MM.1S (cell line): ENCODE results near the gene DCST2.
"Not testable (repeated sequence)": the region's sequence is repeated elsewhere in the genome, so short reads cannot be mapped to it uniquely, and the experiment has no call there.

ENCODE experiments used
- DNase-seq: peaks from one replicate; pipeline ENCODE4 v3.0.0-alpha.2; 2015
- H2AFZ ChIP-seq: fragments of 300-600 bp; sonication (generic); 2 replicates; pipeline ENCODE4 v1.6.0; 2016; ENCODE audit warnings: antibody characterized with exemption, low read length
- H3F3A ChIP-seq: fragments of 300-600 bp; sonication (generic); 2 replicates; pipeline ENCODE4 v1.6.1; 2016; ENCODE audit warnings: mild to moderate bottlenecking, antibody characterized with exemption, low read length, moderate library complexity, mixed read lengths; ENCODE audit not compliant: insufficient read depth
- H3K27ac ChIP-seq: fragments of 300-600 bp; sonication (generic); 2 replicates; pipeline ENCODE4 v1.5.1; 2016; ENCODE audit warnings: mild to moderate bottlenecking, low read length
- H3K27me3 ChIP-seq: fragments of 300-600 bp; sonication (generic); replicated peaks from 2 replicates; pipeline ENCODE4 v1.6.0; 2016; ENCODE audit warnings: low read length; ENCODE audit not compliant: insufficient read depth
- H3K36me3 ChIP-seq: fragments of 300-600 bp; sonication (generic); replicated peaks from 2 replicates; pipeline ENCODE4 v1.6.1; 2016; ENCODE audit warnings: mild to moderate bottlenecking, low read length, mixed read lengths; ENCODE audit not compliant: insufficient read depth
- H3K4me1 ChIP-seq: fragments of 300-600 bp; sonication (generic); 2 replicates; pipeline ENCODE4 v1.6.1; 2016; ENCODE audit warnings: low read length, mixed read lengths
- H3K4me2 ChIP-seq: fragments of 300-600 bp; sonication (generic); 2 replicates; pipeline ENCODE4 v1.6.0; 2016; ENCODE audit warnings: low read depth, low read length
- H3K4me3 ChIP-seq: fragments of 300-600 bp; sonication (generic); 2 replicates; pipeline ENCODE4 v1.5.1; 2016; ENCODE audit warnings: low read length, mixed read lengths
- H3K79me2 ChIP-seq: fragments of 300-600 bp; sonication (generic); 2 replicates; pipeline ENCODE4 v1.6.1; 2016; ENCODE audit warnings: mixed run types, low read length, mixed read lengths
- H3K9ac ChIP-seq: fragments of 300-600 bp; sonication (generic); 2 replicates; pipeline ENCODE4 v1.6.1; 2016; ENCODE audit warnings: low read length, mixed read lengths
- H3K9me2 ChIP-seq: fragments of 300-600 bp; sonication (generic); replicated peaks from 2 replicates; pipeline ENCODE4 v1.6.1; 2016; ENCODE audit warnings: mild to moderate bottlenecking, low read length, mixed read lengths; ENCODE audit not compliant: insufficient read depth
- H3K9me3 ChIP-seq: fragments of 300-600 bp; sonication (generic); replicated peaks from 2 replicates; pipeline ENCODE4 v1.6.1; 2016; ENCODE audit warnings: mild to moderate bottlenecking, low read length, mixed read lengths; ENCODE audit not compliant: insufficient read depth
- H4K20me1 ChIP-seq: fragments of 300-600 bp; sonication (generic); 2 replicates; pipeline ENCODE4 v1.6.1; 2016; ENCODE audit warnings: mild to moderate bottlenecking, low read length, moderate library complexity, mixed read lengths; ENCODE audit not compliant: insufficient read depth
- CTCF ChIP-seq: fragments of 300-600 bp; sonication (generic); IDR thresholded peaks from 2 replicates; pipeline ENCODE4 v1.5.1; 2016; ENCODE audit warnings: antibody characterized with exemption, low read length, mixed read lengths
- EZH2 ChIP-seq: fragments of 300-600 bp; sonication (generic); optimal IDR thresholded peaks from 2 replicates; pipeline ENCODE3; 2017; ENCODE audit warnings: low read depth, mild to moderate bottlenecking, antibody characterized with exemption, low read length, mixed read lengths
- EZH2phosphoT487 ChIP-seq: fragments of 300-600 bp; sonication (generic); IDR thresholded peaks from 2 replicates; pipeline ENCODE4 v1.6.1; 2018; ENCODE audit warnings: antibody characterized with exemption, low read length

Gene DCST2

GRCh38 chr1:154987326-154987725 is 46.3 kb downstream of the DCST2 start:
- Histone ChIP-seq H3K9me3 (no peaks in the 10 kb centered on the region), H3K27me3 (no peaks in the 10 kb centered on the region), H3K27ac (no peak overlapping the region), H3K79me2 (peaks cover 75% of the 10 kb centered on the region), H3K36me3 (peaks cover 16% of the 10 kb centered on the region), H3K9ac (no peak overlapping the region), H3K4me2 (no peak overlapping the region), H3K9me2 (no peaks in the 10 kb centered on the region), H3K4me1 (peaks cover 4% of the 10 kb centered on the region; the same call in 1 of the 2 replicates), H3K4me3 (no peak overlapping the region), H2AFZ (no peak overlapping the region), H4K20me1 (no peaks in the 10 kb centered on the region), H3F3A (peaks cover 27% of the 10 kb centered on the region)
- DNase-seq: no peak
- TF ChIP-seq EZH2 (no peak), CTCF (no peak), EZH2phosphoT487 (no peak)

GRCh38 chr1:154986736-154987135 is 46.8 kb downstream of the DCST2 start:
- not testable (repeated sequence) for H3K9me3 ChIP-seq, H3K4me1 ChIP-seq, H3K27me3 ChIP-seq, H4K20me1 ChIP-seq, H3K9ac ChIP-seq, H3K4me3 ChIP-seq, DNase-seq, H3K4me2 ChIP-seq, H2AFZ ChIP-seq, H3K9me2 ChIP-seq, H3K27ac ChIP-seq
- peaks cover 16% of the 10 kb centered on the region for H3K36me3 ChIP-seq
- peaks cover 81% of the 10 kb centered on the region for H3K79me2 ChIP-seq
- H3F3A ChIP-seq: peaks cover 30% of the 10 kb centered on the region

- Histone ChIP-seq H3K36me3 (peaks cover 17% of the 10 kb centered on the region), H4K20me1 (no peaks in the 10 kb centered on the region), H3K9ac (peak overlapping the region; percentile 79), H3F3A (peaks cover 34% of the 10 kb centered on the region), H3K4me3 (peak overlapping the region; percentile 86), H3K79me2 (peaks cover 90% of the 10 kb centered on the region), H3K4me2 (peak overlapping the region; percentile 92), H3K4me1 (peaks cover 5% of the 10 kb centered on the region; the same call in 1 of the 2 replicates), H3K9me3 (no peaks in the 10 kb centered on the region), H3K9me2 (no peaks in the 10 kb centered on the region), H2AFZ (no peak overlapping the region), H3K27ac (peak overlapping the region; percentile 56; the same call in 1 of the 2 replicates), H3K27me3 (no peaks in the 10 kb centered on the region)
- DNase-seq: peak; percentile 50
- no peak for TF ChIP-seq EZH2
- 0 out of 2 replicates have a peak, but pooled peaks have one; percentile 19 for TF ChIP-seq CTCF
- no peak for TF ChIP-seq EZH2phosphoT487
Observed at GRCh38 chr1:154983776-154984466, 49.7 kb downstream of the DCST2 start.
